GM21528 (cell line): Measurements from ENCODE around the gene EMP1.

Experiments
- ATAC-seq: cut with Tn5 transposase; IDR thresholded peaks from one replicate; pipeline ENCODE4 v1.9.1; 2021; ENCODE audit warnings: mild to moderate bottlenecking, moderate library complexity; ENCODE audit not compliant: unreplicated experiment, low FRiP score

Gene EMP1

DNA sequence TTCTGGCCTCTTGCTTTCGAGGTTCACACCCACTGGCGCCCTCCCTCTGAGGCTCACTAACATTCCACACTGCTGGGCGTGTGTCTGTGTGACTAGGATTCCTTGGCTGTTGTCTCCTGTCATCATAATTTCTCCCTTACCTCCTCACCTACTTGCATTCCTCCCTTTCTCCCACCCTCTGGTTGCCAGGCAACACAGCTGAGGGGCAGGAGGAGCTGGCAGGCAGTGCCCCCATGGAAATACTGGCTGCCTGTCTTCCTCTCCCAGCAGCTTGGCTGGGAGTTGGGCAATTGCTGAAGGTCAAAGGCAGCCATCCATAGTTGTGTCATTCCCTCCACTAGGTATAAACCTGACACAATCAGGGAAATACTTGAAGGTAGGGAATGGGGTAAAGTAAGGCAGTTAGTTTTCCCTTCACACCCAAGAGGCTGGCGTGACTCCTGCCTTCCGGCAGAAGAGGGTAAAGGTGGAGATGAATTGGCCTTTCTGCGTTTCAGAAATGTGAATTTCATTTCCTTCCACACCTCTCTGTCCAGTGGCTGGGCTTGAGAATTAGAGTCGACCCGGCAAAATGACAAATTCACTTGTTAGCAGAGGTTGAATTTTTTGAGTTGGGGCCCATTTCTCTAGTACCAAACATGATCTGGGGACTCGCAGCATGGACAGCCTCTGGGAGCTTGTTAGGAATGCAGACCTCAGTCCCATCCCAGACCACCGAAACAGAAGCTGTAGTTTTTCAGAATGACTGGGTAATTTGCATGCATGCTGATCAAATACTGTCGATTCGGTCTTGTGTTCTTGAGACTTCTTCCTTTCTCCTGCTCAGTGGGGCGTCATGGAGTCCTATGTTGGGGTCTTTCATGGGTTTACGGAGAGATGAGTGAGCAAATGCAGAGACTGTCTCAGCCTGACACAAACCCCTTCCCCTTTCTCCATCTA, 24.3 kb upstream of the EMP1 start:
- ATAC-seq, result no peak

DNA sequence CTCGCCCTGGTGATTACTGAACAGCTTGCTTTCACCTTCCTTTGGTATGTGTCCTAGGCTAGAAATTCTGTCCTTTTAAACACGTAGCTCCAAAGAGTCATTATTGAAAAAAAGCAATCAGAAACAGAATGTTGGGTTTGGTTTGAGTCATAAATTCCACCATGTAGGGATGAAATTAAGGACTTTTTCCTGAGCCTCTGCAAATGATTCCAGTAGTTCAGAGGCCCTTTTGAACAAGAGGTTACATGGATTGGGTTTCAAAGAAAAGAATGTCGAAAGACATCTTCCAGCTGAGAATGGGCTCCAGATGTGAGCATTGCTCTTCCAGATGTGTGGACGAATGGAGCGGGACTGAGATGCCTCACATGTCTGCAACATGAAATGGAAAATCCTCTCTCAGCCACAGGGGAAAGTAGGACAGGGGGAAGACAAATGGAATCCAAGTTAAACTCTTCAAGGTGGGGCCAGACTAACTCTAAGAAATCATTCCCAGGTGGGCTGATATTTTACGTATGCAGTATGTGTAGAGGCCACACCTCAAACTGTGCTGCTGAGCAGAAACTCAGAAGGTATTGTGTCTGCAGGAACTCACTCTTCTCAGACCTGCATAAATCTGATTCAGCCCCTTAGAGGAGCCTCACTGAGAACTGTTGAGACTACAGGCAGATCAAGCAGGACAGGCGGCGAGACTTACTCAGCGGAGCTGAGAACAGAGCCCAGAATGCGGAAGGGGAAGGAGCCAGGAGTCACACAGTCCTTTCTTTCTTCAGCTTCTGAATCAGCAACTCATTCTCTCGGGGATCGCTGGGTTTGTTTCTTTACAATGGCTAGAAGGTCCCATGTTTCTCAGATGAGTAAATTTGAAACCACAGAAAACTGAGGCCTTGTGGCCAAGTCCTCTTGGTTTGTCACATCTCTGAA, 23.3 kb upstream of the EMP1 start:
- peak; percentile 96 for ATAC-seq

DNA sequence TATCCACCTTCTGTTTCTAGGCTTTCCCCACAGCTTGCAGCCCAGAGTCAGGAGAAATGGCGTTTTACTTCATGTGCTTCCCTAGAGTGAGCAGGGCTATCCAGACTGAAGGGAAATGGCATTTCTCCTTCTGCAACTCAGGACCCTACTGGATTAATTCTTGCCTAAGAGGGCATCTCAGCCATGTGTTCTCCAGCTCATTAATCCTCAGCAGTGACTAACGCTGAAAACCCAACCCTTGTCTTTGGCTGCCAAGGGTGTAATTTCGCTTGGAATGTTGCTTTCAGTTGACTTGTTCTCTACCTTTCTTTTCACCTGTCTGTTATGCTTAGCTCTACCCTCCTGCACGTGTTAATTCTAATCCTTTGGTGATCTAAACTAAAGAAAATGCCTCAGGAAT, 21.0 kb upstream of the EMP1 start:
- no peak for ATAC-seq

DNA sequence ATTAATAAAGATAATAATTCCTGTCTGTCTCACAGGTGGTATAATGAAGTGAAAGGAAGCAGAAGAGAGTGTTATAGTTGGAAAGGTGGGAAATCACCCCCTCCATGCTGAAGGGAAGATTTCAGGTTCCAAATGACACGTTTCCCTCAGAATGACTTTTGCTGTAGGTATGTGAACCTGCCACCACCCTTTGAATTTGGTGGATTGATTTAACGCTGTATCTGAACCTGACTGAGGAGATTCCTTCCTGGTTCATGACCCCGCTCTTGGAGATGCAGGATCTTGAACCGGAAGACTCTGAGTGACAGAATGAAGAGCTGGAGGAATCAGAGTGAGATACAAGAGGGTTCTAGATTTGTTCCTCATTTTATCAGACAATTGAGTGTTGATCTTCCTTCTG, 20.3 kb upstream of the EMP1 start:
- no peak for ATAC-seq

DNA sequence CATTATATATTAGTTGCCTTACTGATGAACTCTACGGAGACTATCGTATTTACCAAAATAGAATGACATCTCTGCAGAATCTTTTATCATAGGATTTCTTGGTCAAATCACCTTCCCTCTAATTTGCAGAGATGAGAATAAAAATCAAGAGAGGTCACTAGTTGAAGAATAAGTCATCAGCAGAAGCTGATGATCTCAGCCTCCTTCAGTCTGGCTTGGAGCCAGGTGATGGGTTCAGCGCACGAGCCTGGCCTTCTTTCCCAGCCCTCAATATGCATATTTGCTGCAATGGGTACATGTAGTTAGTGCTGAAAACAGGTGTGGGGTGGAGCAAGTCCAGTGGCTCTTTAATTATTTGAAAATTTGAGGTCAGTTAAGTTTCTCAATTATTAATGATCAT, 19.2 kb upstream of the EMP1 start:
- no peak for ATAC-seq

DNA sequence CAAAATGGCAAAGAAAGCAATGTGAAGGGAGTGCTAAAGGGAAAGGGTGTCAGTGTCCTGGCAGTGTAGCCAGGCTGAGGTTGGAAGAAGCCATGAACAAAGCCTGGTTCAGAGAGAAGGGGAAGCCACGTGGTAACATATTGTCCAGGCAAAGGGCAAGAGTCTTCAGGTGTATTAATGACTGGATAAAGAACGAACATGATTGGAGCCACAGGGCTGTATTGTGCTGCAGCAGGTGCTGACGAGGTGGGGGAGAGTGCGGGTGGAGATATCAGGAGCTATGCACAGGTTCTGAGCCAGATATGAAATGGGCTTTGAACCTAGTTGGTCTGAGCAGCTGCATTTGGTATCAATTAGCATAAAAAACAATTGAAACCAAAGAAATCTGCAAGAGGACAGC, 18.6 kb upstream of the EMP1 start:
- ATAC-seq, result no peak

DNA sequence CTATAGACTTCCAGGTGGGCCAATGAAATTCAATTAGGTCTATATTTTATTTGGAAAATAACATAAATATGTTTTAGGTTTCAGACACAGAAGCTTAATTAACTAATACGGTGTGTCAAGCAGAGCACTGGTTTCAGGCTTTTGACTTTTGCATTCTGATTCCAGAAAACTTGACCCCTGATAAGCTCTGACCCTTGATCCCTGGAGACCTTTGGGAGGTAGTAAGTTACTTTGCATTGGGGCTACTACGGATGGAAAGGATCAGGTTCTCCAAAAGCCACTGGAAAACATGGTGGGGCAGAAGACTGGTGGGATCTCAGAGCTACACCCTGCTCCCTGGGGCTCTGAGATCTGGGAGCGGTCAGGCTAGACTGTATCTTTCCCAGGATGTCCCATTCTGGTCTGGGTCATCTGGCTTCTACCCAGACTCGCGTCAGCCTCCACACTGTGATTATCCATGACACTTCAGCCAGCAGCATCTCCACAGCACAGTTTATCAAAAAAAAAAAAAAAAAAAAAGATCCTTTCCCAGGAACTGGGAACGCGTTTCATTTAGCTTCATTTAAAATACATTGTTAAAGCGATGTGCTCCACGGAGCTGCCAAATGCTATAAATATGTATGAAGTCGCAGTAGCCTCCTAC, 17.8 kb upstream of the EMP1 start:
- ATAC-seq, result no peak

DNA sequence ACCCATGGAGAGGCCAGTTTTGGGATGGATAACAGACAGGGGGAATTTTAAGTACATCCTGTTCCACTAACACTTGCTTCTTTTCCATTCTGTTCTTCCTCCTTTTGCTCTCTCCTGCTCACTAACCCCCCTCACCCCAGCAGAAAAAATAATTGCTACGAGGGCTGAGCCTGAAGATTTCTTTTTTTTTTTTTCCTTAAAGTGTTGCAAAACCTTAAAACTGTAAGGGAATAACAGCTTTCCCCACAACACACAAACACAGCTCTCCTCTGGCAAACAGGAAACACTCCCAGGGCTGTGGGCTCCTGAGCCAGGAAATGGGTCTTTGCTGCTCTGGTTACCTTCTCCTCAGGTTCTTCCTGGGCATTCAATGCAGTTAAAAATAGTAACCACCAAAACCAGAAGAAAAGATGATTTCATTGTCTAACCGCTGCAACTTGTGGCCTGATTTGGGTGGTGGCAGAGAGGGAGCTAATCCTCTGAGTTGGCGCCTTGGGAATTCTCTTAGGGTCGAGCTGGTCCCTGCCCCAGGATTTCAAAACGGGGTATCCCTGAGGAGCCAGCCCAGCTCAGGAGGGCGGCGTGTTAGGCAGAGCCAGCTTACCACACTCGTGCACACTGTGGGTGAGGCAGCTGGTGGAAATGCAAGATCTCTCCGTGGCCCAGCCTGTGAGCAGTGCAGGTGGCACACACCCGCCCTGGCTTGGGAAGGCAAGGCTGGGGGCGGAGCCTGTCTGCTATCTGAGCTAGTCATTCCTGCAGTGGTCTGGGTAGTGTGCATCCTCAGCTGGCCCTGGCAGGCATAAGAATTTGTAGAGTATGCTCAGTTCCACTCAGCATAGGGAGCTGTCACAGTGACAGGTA, 17.1 kb upstream of the EMP1 start:
- no peak for ATAC-seq

DNA sequence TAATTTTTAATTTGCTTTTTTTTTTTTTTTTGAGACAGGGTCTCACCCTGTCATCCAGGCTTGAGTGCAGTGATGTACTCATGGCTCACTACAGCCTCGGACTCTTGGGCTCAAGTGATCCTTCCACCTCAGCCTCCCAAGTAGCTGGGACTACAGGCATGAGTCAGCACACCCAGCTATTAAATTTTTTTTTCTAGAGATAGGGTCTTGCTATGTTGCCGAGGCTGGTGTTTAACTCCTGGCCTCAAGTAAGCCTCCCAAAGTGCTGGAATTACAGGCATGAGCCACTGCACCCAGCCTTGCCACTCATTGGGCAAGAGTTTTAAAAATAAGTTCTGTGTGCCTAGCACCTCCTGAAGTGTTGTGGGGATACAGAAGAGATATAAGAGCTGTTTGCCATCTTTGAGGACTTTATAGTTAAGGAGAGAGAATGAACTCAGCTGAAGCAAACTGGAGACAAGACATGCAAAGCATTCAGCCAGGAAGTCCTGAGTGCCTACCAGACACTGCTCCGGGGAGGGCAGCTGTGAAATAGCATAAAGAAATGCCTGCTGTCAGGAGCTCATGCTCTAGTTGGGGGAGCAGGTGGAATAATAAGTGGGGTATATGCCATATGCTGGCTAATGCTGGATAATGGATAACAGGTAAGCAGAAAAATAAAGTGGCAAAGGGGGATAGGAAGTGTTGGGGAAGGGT, 15.0 kb upstream of the EMP1 start:
- no peak for ATAC-seq

DNA sequence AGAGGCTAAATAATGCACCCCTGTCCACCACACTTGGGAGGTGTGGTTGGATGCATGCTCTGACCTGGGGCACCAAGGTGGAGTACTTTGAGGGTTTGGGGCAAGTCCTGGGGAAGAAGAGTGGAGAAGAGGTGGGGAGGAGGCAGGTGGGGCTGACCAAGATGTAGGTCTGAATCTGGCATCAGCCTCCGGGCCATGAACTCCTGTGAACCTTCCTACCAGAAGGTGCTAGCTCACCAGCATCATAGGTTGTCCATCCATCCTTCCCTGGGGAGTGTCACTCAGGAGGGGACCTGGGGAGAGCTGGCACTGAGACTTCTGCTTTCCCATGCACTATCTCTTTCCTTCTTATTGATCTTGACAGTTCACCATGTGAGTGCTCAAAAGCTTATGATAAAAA, 13.6 kb upstream of the EMP1 start:
- ATAC-seq, result no peak

DNA sequence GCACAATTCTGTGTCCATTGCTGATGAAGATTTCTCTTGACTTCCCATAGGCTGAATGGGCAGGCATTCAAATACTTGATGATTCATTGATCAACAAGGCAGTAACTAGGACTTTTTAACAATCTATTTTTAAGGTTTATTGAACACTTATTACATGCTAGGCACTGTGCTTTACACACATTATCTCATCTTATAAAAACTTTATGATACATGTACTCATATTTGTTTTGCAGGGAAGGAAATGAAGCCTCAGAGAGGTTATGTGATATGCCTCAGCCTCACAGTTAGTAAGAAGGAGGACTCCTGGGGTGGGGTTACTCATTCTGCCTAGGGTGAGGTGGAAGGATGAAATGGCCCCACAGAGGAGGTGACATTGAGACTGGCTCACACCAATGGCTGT, 12.9 kb upstream of the EMP1 start:
- no peak for ATAC-seq

DNA sequence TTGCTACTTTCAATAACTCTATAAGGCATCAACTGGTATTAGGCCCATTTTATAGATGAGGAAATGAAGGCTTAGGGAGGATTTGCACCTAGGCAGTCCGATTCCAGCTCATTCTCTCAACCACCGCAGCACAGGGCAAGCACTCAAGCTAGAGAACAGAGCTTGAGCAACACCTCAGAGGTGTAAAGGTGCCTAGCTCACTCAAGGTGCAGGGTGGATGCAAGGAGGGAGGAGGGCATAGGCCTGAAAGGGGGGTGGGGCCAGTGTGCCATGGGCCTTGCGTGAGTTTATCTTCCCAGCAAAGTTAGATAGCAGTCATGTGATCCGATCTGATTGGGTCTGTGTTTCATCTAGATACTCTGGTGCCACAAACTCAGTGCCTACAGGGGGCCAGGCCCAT, 10.2 kb upstream of the EMP1 start:
- no peak for ATAC-seq

DNA sequence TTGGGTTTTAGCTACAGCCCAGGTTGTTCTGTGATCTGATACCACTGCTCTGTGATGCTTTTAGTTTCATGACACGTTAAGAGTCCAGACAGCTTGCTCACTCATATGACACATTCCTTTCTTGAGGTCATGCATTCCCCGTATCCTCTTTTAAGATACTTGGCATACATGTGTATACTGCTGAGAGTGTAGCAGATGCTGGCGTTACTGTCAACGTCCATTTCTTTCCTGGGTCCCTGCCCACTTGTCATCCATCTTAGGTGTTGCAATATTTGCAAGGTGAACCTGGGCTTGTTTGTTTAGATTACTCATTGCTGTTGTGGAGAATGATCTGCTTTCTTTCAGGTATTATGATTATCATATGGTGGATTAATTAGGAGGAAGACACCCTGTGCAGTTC, 9.1 kb upstream of the EMP1 start:
- no peak for ATAC-seq

DNA sequence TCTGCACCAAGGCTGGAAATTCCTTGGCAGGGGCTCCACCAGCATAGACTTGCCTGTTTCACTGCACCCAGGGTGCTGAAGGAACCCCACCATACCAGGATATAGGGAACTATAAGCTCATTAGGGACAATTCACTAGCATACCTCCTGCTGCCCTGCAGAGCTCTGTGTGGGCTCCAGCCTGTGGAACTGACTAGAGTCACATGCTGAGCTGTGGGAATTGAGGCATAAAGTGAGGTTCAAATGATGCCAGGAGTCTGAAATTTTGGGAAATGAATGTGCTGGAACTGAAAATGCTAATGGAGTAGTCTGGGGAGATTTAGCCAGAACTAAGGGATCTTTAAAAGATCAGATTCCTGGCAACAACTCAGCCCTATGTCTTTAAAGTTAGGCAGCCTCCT, 7.3 kb upstream of the EMP1 start:
- no peak for ATAC-seq

DNA sequence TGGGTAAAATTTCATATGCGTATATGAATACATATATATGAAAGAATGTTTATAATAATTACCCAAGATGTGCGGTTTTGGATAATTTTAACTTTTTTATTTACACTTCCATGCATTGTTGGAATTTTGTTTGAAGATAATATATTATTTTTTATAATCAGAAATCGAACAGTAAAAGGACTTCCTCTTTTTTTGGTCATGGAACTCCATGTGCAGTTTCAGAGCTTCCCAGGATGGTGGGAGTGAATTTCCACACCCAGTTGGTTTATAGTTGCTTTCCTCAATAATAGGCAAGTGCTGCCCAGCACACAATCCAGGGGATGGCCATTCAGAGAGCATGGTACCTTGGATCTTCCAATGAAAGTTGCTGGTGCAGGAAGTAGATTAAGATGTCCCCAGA, 6.3 kb upstream of the EMP1 start:
- ATAC-seq, result no peak

DNA sequence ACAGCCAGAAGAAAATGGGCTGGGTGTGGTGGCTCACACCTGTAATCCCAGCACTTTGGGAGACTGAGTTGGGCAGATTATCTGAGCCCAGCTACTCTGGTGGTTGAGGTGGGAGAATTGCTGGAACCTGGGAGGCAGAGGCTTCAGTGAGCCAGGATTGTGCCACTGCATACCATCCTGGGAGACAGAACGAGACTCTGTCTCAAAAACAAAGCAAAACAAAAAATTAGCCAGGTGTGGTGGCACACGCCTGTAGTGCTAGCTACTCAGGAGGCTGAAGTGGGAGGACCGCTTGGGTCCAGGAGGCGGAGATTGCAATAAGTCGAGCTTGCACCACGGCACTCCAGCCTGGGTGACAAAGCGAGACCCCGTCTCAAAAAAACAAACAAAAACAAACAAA, 3.8 kb upstream of the EMP1 start:
- no peak for ATAC-seq

DNA sequence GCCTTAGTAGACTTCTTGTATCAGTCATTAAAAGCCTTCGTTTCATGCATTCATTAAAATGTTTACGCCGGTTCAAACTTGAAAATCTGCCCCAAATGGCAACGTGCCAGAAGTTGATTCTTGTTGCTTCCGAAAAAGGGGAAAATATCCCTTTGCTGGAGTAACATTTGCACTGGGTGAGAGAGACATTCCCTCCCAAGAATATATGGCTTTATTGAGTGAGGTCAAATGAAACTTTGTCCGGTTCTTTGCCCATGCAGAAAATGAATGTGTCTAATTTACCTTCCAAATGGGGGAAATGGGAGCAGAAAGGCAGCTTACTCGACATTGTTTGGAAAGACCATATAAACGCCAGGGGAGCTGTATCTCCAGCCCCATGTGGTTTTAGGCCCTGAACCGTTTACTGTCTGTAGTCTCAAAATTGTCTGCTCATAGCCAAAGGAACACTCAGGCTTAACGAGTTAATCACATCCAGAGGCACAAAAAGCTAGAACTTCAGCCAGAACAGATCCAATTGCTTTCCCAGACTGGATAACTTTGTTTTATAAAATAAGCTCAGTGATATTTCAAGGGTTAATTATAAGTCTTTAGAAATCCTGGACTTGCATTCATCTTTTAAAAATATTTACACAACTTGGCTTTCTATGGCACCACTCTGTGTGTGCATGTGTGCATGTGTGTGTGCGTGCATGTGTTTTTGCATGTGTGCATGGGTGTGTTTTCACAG, 2.9 kb upstream of the EMP1 start:
- ATAC-seq, result no peak

DNA sequence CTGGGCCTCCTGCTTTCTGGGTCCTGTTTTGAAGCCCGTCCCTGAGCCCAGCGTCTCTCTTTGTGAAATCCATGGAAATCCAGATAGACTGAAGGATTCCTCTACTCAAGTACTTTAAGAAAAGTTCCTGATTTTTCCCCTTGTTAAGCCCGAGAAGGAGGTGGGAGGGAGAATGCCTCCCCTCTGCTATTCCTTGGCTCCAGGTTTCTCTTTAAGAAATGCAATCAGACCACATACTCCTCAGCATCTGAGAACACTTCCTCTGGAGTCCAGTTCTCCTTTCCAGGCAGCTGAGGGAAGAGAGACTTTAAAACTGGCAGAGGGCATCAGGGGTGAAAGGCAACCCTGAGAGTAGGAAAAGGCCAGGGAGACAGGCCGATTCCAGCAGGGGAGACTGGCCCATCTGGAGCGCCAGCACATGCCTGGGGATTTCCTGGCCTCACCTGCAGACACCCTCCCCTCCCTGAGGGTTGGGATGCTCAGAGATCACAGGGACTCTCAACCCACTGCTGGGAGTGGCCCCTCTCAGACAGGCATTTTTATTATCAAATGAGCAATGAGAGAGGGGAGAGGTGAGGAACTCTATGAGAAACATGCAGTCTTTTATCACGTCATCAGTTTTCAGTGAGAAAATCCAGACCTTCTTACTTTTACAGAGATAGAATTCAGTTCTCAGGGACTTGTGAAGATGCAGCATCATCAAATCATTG, 2.0 kb upstream of the EMP1 start:
- no peak for ATAC-seq
